HG02678 (cell line): ENCODE measurements around the gene BCAS3.
"Not testable (repeated sequence)": the region's sequence is repeated elsewhere in the genome, so short reads cannot be mapped to it uniquely, and the experiment has no call there.

Source experiments
- ATAC-seq: cut with Tn5 transposase; IDR thresholded peaks from one replicate; pipeline ENCODE4 v1.9.1; 2021; ENCODE audit warnings: mild to moderate bottlenecking, moderate library complexity; ENCODE audit not compliant: unreplicated experiment

The BCAS3 gene

GRCh38 chr17:61352408-61352770 lies 674.7 kb downstream of the BCAS3 start:
- ATAC-seq, result no peak

GRCh38 chr17:61352781-61353491 lies 675.3 kb downstream of the BCAS3 start:
- ATAC-seq, result no peak

GRCh38 chr17:61353615-61354014 lies 676.0 kb downstream of the BCAS3 start:
- ATAC-seq, result no peak

DNA sequence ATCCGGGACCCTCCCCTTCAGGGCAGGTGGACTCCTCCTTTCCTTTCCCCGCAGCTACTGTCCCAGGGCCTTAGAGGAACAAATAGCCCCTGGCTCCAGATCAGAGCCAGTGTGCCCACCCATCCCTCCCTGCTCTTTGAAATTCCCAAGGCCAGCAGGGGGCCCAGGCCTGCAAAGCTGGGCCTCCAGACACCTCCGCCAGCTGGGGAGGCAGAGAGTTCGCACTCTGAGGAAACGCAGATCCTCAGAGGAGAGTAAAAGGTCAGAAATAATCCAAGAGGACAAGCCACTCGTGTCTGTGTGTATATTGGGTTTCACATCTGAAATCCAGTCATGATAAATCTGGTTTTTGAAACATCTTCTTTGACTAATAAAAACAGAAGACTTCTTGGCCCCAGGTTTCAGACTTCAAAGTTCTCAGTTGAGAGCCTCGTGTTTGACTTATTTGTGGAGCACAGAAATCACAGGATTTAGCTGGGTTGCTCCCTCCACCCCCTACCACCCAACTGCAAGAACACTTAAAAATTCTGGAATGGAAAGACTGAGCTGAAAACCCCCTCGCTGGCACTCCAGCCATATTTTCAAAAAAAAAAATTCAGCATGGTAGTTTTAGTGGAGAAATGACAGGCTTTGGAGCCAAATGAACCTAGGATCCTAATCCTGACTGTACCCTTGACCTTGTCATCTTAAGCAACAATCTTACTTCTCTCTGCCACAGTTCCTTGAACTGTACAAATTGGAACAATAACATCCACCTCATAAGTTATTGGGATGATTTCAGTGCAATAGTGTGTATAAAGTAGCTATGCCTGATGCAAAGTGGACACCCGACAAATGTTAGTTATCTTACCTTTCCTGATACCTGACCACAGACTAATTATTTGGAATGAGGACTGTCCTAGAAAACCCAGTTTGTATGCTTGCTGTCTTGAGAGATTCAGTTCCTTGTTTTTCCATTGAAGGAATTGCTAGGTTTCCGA lies 677.5 kb downstream of the BCAS3 start:
- ATAC-seq, result no peak

- not testable (repeated sequence) for ATAC-seq
Observed at GRCh38 chr17:61357061-61357460, 679.4 kb downstream of the BCAS3 start.

- not testable (repeated sequence) for ATAC-seq
Observed at GRCh38 chr17:61359513-61359912, 681.9 kb downstream of the BCAS3 start.

DNA sequence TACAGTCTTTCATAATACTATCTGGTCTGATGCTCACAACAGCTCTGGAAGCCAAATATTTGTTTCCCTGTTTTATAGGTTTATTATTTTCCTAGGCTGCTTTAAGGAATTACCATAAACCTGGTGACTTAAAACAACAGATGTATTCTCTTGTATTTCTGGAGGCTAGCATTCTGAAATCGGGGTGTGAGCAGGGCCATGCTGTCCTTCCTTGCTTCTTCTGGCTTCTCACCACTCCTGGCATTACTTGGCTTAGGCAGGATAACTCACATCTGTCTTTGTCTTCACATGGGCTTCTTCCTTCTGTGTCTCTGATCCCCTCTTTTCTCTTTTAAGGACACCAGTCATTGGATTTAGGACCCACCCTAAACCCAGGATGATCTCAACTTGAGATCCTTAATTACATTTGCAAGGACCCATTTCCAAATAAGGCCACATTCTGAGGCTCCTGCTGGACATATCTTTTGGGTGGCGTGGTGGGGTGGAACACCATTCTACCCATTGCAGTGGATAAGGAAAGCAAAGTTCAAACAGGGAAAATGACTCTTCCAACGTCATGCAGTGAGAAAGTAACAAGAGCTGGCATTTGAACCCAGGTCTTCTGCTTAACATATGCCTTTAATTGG lies 682.8 kb downstream of the BCAS3 start:
- no peak for ATAC-seq

- ATAC-seq, result no peak
Observed at GRCh38 chr17:61361084-61361483, 683.4 kb downstream of the BCAS3 start.

GRCh38 chr17:61362396-61362795 lies 684.7 kb downstream of the BCAS3 start:
- ATAC-seq, result no peak

DNA sequence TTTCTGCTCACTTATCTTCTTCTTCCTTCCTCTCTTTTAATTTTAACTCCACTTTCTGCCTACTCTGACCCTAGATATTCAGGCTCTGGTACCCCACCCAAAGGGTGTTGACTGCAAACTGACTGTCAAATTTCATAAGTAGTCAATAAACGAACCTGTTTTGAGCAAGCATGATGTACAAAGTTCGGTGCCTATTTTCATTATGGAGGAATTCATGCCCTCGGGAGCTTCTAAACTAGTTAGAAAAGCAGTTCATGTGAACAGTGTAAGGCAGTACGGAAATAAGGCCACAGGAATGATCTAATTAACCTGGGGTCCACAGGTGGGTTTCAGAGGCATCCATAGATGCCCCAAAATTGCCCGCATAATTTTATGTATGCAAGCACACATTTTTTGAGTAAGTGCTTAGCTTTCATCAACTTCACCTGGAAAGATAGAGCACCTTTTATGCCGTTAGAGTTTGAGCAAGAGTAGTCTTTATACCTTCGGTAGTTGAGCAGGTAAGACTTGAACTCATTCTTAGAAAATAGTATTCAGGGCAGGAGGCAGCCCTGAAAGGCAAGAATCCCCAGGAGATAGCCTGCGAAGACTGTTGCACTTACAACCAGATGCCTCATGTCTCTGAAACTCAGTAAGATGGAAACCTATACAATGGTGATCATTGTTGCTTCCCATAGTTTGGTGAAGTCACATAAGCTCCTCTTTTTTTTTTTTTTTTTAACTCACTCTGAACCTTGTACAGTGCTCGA lies 685.4 kb downstream of the BCAS3 start:
- no peak for ATAC-seq

GRCh38 chr17:61363601-61364462 lies 686.2 kb downstream of the BCAS3 start:
- no peak for ATAC-seq

DNA sequence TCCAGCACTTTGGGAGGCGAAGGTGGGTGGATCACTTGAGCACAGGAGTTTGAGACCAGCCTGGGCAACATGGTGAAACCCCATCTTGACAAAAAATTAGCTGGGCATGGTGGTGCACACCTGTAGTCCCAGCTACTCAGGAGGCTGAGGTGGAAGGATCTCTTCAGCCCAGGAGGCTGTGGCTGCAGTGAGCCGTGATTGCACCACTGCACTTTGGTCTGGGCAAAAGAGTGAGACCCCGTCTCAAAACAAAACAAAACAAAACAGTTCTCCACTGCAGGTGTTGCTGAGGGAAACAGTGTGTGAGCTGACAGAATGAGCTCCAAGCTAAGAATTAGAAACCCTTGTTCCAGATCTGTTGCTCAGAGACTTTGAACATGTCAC lies 686.8 kb downstream of the BCAS3 start:
- ATAC-seq, result no peak

GRCh38 chr17:61366076-61366714 lies 688.5 kb downstream of the BCAS3 start:
- ATAC-seq, result no peak

GRCh38 chr17:61366715-61367413 lies 689.2 kb downstream of the BCAS3 start:
- ATAC-seq, result no peak

- no peak for ATAC-seq
Observed at GRCh38 chr17:61368049-61368831, 690.6 kb downstream of the BCAS3 start.

DNA sequence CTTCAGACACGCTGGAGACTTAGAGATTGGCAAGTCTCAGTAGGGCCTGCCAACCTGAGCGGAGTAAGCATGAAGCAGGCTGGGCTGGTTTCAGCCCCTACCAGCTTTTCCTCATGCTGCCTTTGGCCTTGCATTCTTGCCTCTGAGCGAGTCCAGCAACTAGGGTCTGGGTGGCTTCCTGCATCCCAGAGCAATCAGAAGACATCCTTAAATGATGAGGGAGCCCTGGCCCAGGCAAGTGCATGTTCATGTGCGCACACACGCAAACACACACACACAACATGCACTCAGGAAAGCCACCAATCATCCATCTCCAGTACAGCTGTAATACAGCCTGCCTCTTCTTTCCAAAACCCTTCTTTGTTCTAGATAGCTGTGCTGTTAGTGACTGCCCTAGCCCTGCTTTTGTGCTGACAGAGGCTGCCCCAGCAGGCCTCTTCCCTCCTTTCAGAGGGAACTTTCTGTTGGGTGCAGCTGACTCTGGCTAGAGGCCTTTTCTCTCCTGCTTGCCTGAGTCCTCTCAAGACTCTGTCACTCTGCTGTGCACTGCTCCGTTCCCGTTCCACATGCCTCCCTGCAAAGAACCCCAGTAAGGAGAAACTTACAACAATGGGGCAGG lies 691.3 kb downstream of the BCAS3 start:
- no peak for ATAC-seq

DNA sequence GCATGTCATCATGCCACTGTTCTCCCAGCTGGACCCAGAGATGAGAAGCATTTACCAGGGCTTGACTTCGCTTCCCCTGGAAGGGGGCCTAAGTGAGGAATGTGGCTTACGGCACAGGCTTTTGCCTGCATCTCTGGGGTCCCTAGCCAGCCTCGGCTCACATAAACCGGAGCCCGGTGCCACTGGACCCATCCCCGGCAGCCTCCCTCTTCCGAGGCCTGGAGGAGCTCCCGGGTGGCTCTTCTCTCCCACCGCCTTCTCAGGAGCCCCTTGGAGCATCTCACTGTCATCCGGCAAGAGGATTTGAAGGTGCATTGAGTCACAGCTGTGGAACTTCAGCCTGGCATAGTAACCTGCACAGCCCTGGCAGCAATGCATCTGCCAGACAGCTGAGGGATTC lies 692.1 kb downstream of the BCAS3 start:
- ATAC-seq, result no peak

GRCh38 chr17:61371179-61371578 lies 693.5 kb downstream of the BCAS3 start:
- ATAC-seq, result no peak
